Forelimb muscle (tissue), 1 donor: Measurements from ENCODE around the gene FKRP. TPM values are rescaled to one million over a fixed set of nuclear protein-coding genes. Genes with fewer than 3 reads are reported as not detected.

ENCODE experiments used
- DNase-seq: peaks from one replicate; pipeline ENCODE4 v3.0.0-alpha.2; 2013; ENCODE audit warnings: low read depth
- polyA plus RNA-seq: library from polyadenylated mRNA; unstranded; fragments of 120-200 nt; gene quantifications from one replicate; pipeline ENCODE4 v1.2.1, GENCODE V29; 2013; ENCODE audit not compliant: insufficient read length

FKRP gene
- polyA plus RNA-seq, 1 donor = 19.0 TPM

DNA sequence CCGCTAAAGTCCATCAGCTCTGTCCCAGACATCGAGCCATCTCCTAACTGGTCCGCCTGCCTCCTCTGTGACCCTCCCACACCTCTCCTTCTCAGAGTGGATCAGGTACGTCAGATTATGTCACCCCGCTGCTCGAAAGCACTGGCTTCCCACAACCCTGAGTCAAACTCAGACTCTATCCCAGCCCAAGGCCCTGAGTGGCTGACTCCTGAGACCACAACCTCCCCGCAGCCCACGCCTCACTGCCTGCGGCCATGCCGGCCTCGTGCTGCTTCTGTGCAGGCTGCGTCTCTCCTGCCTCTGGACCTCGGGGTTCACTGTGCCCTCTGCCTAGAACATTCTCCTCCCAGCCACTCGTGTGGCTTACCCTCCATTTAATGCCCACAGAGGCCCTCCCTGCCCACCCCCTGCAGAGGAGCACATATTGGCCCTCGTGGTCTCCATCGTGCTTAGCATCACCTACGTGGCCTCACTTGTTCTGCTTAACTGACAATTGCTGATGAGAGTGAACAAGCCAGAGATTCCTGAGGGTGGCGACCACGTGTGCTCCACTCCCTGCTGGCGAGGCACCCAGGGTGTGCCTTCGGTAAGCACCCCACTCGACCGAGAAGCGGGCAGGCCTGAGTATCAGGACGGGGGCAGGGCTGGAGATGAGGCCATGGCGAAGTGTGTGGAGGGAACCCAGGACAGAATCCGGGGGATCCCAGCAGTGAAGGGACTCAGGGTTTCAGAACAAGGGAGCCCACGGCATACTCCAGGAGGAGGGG is 13.5 kb upstream of the FKRP start:
- no peak for DNase-seq

- no peak for DNase-seq
These were observed 12.7 kb upstream of the FKRP start for GRCh38 chr19:46732966-46733689.

GRCh38 chr19:46733690-46734292 is 12.1 kb upstream of the FKRP start:
- no peak for DNase-seq

DNA sequence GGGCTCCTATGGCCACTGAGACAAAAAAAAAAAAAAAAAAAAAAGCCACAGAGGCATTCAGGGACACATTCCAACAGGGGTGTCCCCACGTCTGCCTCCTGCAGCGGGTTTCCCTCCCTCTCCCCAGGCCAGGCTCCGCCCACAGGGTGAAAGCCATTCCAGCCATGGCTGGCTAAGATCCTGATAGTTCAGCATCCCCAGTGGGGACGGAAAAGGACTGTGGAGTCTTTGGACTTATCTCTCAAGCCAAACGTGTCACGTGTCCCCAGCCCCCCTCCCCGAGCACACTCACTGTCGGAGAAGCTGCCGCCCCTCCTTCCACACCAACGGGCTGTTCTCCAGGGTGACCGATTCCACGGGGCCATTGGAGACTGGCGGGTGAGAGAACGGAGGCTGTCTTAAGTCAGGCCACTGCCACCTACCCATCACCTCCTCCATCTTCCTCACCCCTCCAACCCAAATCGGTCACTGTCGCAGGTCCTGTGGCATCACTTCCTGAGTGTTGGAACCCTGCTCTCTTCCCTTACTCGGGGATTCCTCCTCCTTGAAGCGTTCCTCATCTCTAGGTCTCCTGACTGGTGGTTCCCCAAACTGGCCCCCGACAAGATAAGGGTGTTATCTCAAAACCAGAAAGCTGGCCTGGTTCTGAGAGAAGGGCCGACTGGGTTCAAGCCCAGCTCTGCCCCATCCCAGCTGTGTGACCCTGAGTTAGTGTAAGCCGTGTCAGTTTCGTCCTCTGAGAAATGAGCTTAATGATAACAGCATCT is 9.1 kb upstream of the FKRP start:
- DNase-seq = no peak

DNA sequence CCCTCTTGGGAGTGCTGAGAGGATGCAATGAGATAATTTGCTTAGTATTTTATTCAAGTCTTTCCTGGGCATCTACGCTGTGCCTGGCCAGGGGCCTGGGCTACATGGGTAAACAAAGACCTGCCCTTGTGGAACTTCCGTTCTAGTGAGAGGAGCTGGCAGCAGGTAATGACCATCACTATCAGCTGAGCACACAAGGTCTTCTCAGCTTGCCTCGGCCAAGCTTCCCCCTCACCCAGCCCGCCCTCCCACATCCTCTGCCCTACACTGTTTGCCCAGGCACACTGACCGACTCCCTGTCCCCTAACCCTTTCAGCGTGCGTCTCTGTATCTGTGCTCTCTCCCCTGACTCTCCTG is 8.6 kb upstream of the FKRP start:
- DNase-seq = no peak

DNA sequence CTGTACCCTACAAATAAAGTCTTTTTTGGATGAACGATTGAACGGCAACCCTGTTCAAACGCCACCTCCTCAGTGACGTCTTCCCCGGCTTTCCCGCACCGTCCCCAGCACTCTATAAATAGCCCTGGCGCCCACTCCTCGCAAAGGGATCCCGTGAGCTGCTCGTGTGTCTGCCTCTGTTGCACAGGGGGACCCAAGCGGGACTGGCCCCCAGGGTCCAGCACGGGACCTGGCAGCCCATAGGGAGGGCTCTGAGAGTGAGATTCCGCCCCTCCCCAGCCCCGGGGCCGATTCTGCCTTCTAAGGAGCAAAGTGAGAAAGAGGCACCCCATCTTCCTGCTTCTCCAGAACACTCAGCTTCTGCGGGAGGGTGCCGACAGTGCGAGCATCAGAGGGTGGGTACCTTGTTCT is 8.1 kb upstream of the FKRP start:
- no peak for DNase-seq

DNA sequence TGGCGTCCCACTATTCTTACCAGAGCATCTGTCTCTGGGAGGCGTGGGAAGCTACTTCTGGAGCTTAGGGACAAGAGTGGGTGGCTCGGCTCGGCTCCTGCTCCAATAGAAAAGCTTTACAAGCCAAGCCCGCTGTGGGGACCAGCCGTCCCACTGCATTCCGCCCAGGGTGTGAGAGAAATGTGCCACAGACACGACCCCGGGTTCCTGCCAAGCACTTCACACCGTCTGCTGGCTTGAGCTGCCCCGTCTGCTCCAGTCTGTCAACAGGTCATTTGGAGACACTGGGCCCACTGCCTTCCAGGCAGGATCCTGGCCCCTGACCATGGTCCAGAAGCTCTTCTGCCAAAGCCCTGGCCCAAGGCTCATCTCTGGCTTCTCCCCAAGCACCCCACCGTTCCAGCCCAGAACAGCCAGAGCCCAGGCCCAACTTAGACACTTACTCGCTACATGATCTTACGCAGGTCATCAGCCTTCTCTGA is 6.5 kb upstream of the FKRP start:
- no peak for DNase-seq

GRCh38 chr19:46741447-46741846 is 4.4 kb upstream of the FKRP start:
- DNase-seq = no peak

DNA sequence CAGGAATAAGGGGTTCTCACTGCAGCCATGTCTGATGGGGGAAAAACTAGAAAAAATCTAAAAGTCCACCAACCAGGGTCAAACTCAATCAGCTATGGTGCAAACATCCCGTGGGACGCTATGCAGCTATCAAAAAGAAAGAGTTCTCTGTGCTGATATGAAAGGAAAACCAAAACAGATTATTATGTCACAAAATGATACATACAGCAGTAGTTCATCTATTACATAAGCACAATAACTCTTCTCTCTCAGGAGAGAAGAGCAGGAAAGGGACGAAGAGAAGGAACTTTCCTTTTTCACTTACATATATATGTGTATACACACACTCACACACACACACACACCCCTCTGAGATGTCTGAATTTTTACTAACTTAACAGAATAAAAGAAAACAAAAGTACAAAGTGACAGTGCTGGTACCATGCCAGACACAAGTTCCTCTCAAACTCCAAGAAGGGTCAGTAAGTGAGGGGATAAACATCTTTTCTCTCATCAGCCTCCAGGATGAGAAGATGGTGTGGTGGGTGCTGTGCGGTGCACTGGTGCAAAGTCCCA is 2.9 kb upstream of the FKRP start:
- no peak for DNase-seq

- DNase-seq = no peak
These were observed 1.7 kb upstream of the FKRP start for GRCh38 chr19:46744005-46744691.

DNA sequence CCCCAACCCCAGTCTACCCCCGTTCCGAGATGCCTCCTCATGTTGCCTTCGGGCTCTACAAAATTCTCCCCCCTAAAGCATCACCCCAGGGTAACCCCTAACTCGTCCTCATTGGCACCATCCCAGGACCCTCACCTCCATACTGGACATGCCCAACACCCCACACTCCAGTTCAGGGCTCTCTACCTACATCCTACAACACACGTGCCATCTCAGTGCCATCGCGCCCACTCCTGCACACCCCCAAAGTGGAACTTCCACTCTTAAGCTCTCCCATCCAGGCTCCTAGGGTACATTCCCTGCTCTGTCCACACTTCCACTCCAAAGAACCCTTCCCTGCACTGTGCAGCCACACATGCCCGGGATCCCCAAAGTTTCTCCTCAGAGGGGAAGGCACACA is 827 bp upstream of the FKRP start:
- DNase-seq = no peak

- no peak for DNase-seq
These were observed 612 bp downstream of the FKRP start, which contains the start of gene STRN4 for GRCh38 chr19:46746281-46747057. TSS of gene STRN4 (minus strand) at chr19:46746450. CDS start at chr19:46746430, 20 bp downstream.

DNA sequence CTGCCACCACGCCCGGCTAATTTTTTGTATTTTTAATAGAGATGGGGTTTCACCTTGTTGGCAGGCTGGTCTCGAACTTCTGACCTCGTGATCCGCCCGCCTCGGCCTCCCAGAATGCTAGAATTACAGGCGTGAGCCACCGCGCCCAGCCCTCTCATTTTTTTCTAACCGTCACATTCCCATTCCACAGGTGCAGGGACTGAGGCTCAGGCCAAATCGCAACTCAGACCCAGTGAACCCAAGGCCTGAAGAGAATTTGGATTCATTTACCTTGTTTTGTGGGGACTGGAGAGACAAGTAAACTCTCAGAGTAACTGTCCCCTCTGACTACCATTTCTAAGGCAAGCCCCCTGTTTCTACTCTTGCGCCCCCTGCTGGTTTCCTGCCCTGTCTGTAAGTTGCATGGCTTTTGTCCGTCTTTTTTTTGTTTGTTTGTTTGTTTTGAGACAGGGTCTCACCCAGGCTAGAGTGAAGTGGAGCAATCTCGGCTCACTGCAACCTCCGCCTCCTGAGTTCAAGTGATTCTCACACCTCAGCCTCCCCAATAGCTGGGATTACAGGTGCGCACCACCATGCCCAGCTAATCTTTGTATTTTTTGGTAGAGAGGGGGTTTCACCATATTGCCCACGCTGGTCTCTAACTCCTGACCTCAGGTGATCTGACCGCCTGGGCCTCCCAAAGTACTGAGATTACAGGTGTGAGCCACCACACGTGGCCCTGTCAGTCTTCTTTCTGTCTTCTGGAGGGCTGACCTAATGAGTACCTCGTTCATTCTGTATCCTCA is 2.7 kb downstream of the FKRP start:
- no peak for DNase-seq

- no peak for DNase-seq
These were observed 7.7 kb downstream of the FKRP start for GRCh38 chr19:46753420-46754155.

- DNase-seq = no peak
These were observed 9.4 kb downstream of the FKRP start for GRCh38 chr19:46755077-46755852.

- no peak for DNase-seq
These were observed 10.1 kb downstream of the FKRP start for GRCh38 chr19:46755853-46756543.

- no peak for DNase-seq
These were observed 10.7 kb downstream of the FKRP start for GRCh38 chr19:46756544-46756888.
